Loucy (cell line): Measurements from ENCODE around the gene TUFT1.

Experiments
- H2AFZ ChIP-seq: fragments of 200-600 bp; sonication (generic); 2 replicates; pipeline ENCODE4 v1.6.0; 2016; ENCODE audit warnings: antibody characterized with exemption, mild to moderate bottlenecking, low read length, moderate library complexity
- H3F3A ChIP-seq: fragments of 200-600 bp; 2 replicates; pipeline ENCODE4 v1.6.0; 2016; ENCODE audit warnings: antibody characterized with exemption, low read depth, mild to moderate bottlenecking
- H3K27me3 ChIP-seq: fragments of 200-600 bp; sonication (generic); 2 replicates; pipeline ENCODE4 v1.6.1; 2014; ENCODE audit warnings: low read length, mild to moderate bottlenecking; ENCODE audit not compliant: insufficient read depth, poor library complexity, severe bottlenecking
- H3K36me3 ChIP-seq: fragments of 200-600 bp; sonication (generic); 2 replicates; pipeline ENCODE4 v1.6.1; 2016; ENCODE audit warnings: low read length; ENCODE audit not compliant: insufficient read depth
- H3K4me1 ChIP-seq: fragments of 200-600 bp; sonication (generic); 2 replicates; pipeline ENCODE4 v1.5.1; 2014; ENCODE audit warnings: low read length, mild to moderate bottlenecking; ENCODE audit not compliant: insufficient read depth, poor library complexity, severe bottlenecking
- H3K4me2 ChIP-seq: fragments of 200-600 bp; sonication (generic); 2 replicates; pipeline ENCODE4 v1.6.0; 2014; ENCODE audit warnings: antibody characterized with exemption, low read length, low read depth, mild to moderate bottlenecking; ENCODE audit not compliant: poor library complexity, severe bottlenecking
- H3K4me3 ChIP-seq: fragments of 200-600 bp; sonication (generic); 2 replicates; pipeline ENCODE4 v1.5.1; 2014; ENCODE audit warnings: low read length, mild to moderate bottlenecking, mixed read lengths; ENCODE audit not compliant: poor library complexity, severe bottlenecking
- H3K79me2 ChIP-seq: fragments of 200-600 bp; sonication (generic); 2 replicates; pipeline ENCODE4 v1.6.1; 2014; ENCODE audit warnings: low read length; ENCODE audit not compliant: insufficient read depth
- H3K9ac ChIP-seq: fragments of 200-600 bp; sonication (generic); 2 replicates; pipeline ENCODE4 v1.6.0; 2014; ENCODE audit warnings: mild to moderate bottlenecking, low read depth, low read length, moderate library complexity; ENCODE audit not compliant: poor library complexity, severe bottlenecking
- H3K9me2 ChIP-seq: fragments of 200-600 bp; sonication (generic); replicated peaks from 2 replicates; pipeline ENCODE4 v1.6.1; 2016; ENCODE audit warnings: low read depth, low read length, mixed read lengths
- H3K9me3 ChIP-seq: fragments of 200-600 bp; sonication (generic); 2 replicates; pipeline ENCODE4 v1.6.1; 2014; ENCODE audit warnings: mild to moderate bottlenecking, antibody characterized with exemption, low read length, low read depth; ENCODE audit not compliant: insufficient read depth
- H4K20me1 ChIP-seq: fragments of 200-600 bp; sonication (generic); 2 replicates; pipeline ENCODE4 v1.6.0; 2014; ENCODE audit warnings: antibody characterized with exemption, low read length, mild to moderate bottlenecking; ENCODE audit not compliant: insufficient read depth, poor library complexity, severe bottlenecking
- EZH2phosphoT487 ChIP-seq: fragments of 200-600 bp; IDR thresholded peaks from 2 replicates; pipeline ENCODE4 v1.6.1; 2018; ENCODE audit warnings: antibody characterized with exemption, mild to moderate bottlenecking, moderate library complexity, borderline replicate concordance
- TF ChIP-seq, protein P1 (sequence below): fragments of 200-600 bp; sonication (generic); conservative IDR thresholded peaks from 2 replicates; pipeline ENCODE4 v1.5.1; 2014; ENCODE audit warnings: mild to moderate bottlenecking, antibody characterized with exemption, low read length

The TUFT1 gene

DNA sequence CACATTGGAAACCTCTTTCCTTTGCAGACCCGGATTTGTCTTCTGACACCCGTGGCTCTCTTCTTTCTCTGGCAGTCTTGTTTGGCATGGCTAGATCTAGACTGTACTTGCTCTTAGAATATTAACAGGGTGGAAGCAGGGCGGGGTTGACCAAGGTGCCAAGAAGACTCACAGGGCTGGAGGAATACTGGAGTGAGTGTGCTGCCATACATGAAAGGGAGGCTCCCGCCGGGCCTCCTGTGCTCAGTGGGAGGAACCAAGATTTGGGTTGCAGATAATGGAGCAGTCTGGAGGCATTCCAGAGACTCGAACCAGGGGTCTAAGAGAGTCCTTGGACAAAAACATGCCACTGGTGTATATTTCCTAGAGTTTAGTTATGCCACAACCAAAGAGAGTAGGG, 44.2 kb downstream of the TUFT1 start:
- Histone ChIP-seq H3K9me3 (no peaks in the 10 kb centered on the region), H2AFZ (no peak overlapping the region), H3K27me3 (no peaks in the 10 kb centered on the region), H4K20me1 (no peaks in the 10 kb centered on the region), H3F3A (no peaks in the 10 kb centered on the region), H3K4me1 (no peaks in the 10 kb centered on the region), H3K9ac (no peak overlapping the region), H3K36me3 (no peaks in the 10 kb centered on the region), H3K4me2 (no peak overlapping the region), H3K9me2 (no peaks in the 10 kb centered on the region), H3K4me3 (no peak overlapping the region), H3K79me2 (no peaks in the 10 kb centered on the region)
- TF ChIP-seq EZH2phosphoT487 = no peak
- TF ChIP-seq, protein P1, sequence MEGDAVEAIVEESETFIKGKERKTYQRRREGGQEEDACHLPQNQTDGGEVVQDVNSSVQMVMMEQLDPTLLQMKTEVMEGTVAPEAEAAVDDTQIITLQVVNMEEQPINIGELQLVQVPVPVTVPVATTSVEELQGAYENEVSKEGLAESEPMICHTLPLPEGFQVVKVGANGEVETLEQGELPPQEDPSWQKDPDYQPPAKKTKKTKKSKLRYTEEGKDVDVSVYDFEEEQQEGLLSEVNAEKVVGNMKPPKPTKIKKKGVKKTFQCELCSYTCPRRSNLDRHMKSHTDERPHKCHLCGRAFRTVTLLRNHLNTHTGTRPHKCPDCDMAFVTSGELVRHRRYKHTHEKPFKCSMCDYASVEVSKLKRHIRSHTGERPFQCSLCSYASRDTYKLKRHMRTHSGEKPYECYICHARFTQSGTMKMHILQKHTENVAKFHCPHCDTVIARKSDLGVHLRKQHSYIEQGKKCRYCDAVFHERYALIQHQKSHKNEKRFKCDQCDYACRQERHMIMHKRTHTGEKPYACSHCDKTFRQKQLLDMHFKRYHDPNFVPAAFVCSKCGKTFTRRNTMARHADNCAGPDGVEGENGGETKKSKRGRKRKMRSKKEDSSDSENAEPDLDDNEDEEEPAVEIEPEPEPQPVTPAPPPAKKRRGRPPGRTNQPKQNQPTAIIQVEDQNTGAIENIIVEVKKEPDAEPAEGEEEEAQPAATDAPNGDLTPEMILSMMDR = no peak

DNA sequence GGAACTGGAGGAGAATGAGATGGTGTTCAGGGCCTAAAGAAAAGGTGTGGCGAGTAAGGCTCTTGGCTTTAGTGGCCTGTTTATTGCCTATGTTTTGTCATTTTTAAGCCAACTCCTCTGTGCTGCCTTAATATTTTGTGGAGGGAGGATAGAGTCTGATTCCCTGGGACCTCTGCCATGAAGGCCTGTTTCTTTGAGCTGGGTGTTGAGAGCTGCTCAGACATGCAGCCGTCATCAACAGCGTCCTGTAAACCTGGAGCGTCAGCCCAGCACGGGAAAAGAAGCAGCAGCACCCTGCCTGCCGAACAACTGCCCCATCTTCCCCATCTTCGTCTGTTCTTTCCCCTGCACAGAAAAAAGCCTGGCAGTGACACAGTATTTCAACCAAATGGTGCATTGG, 44.7 kb downstream of the TUFT1 start:
- no peak overlapping the region for H3K9ac ChIP-seq
- H2AFZ ChIP-seq = no peak overlapping the region
- H3F3A ChIP-seq = no peaks in the 10 kb centered on the region
- H3K4me1 ChIP-seq = no peaks in the 10 kb centered on the region
- no peaks in the 10 kb centered on the region for H3K79me2 ChIP-seq
- no peaks in the 10 kb centered on the region for H3K27me3 ChIP-seq
- H3K9me2 ChIP-seq = no peaks in the 10 kb centered on the region
- H3K9me3 ChIP-seq = no peaks in the 10 kb centered on the region
- TF ChIP-seq EZH2phosphoT487 = no peak
- TF ChIP-seq, protein P1 = no peak
- H3K4me3 ChIP-seq = no peak overlapping the region
- no peak overlapping the region for H3K4me2 ChIP-seq
- no peaks in the 10 kb centered on the region for H4K20me1 ChIP-seq
- H3K36me3 ChIP-seq = no peaks in the 10 kb centered on the region

DNA sequence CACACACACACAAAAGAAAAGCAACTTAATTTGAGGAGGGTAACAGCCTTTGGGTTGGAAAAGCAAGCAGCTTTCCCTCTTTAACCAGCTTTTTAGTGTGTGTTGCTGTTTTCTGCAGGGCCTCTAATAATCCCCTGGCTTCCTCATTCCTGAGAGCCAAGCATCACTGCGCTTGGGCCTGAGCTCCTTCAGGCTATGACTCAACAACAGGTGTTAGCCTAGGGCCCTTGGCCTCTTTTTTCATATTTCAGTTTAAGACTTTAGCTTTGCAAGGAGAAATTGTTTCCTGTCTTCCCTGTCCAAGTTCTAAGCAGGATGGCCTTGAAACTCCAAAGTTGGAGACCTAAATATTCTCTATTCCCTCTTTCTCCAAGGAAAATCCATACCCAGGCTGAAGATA, 45.5 kb downstream of the TUFT1 start:
- no peak overlapping the region for H3K9ac ChIP-seq
- no peak overlapping the region for H3K4me2 ChIP-seq
- no peaks in the 10 kb centered on the region for H3F3A ChIP-seq
- no peaks in the 10 kb centered on the region for H3K79me2 ChIP-seq
- H3K36me3 ChIP-seq = no peaks in the 10 kb centered on the region
- no peaks in the 10 kb centered on the region for H3K27me3 ChIP-seq
- H3K9me2 ChIP-seq = no peaks in the 10 kb centered on the region
- no peak overlapping the region for H2AFZ ChIP-seq
- no peaks in the 10 kb centered on the region for H3K4me1 ChIP-seq
- no peaks in the 10 kb centered on the region for H3K9me3 ChIP-seq
- no peaks in the 10 kb centered on the region for H4K20me1 ChIP-seq
- H3K4me3 ChIP-seq = no peak overlapping the region
- TF ChIP-seq, protein P1 = no peak
- TF ChIP-seq EZH2phosphoT487 = no peak
